NCI-H2196 treated with DMSO at 0.1 percent for 48 hours (cell line): Measurements from ENCODE around the gene LINGO4.
A peak's percentile ranks its signal among the peaks of the same experiment; 100 is the strongest.
"Not testable (repeated sequence)": the region's sequence is repeated elsewhere in the genome, so short reads cannot be mapped to it uniquely, and the experiment has no call there.

Source experiments
- DNase-seq: peaks from one replicate; lab custom pipeline; 2025; ENCODE audit not compliant: unreplicated experiment; lab: John Stamatoyannopoulos, UW

Gene LINGO4

GRCh38 chr1:151782741-151783140 is 22.5 kb downstream of the LINGO4 start:
- no peak for DNase-seq

- not testable (repeated sequence) for DNase-seq
Measured at GRCh38 chr1:151782026-151782425, 23.2 kb downstream of the LINGO4 start.

- DNase-seq, result not testable (repeated sequence)
Measured at GRCh38 chr1:151780736-151781135, 24.5 kb downstream of the LINGO4 start.

- DNase-seq, result no peak
Measured at GRCh38 chr1:151779852-151780251, 25.4 kb downstream of the LINGO4 start.

- no peak for DNase-seq
Measured at GRCh38 chr1:151777317-151777716, 27.9 kb downstream of the LINGO4 start.

- no peak for DNase-seq
Measured at GRCh38 chr1:151776665-151777062, 28.6 kb downstream of the LINGO4 start.

- DNase-seq, result no peak
Measured at GRCh38 chr1:151775894-151776664, 29.1 kb downstream of the LINGO4 start.

GRCh38 chr1:151774256-151774922 is 30.8 kb downstream of the LINGO4 start:
- DNase-seq, result no peak

GRCh38 chr1:151773702-151774101 is 31.5 kb downstream of the LINGO4 start:
- DNase-seq, result no peak

GRCh38 chr1:151769270-151769669 is 35.9 kb downstream of the LINGO4 start:
- not testable (repeated sequence) for DNase-seq

GRCh38 chr1:151768351-151769066 is 36.7 kb downstream of the LINGO4 start:
- not testable (repeated sequence) for DNase-seq

GRCh38 chr1:151763990-151764389 is 41.2 kb downstream of the LINGO4 start:
- DNase-seq, result no peak

- DNase-seq, result peak; percentile 65
Measured at GRCh38 chr1:151762941-151763921, 42.0 kb downstream of the LINGO4 start, which contains the start of gene MRPL9. TSS of gene MRPL9 (minus strand) at chr1:151763496. CDS start at chr1:151763479, 17 bp downstream.

GRCh38 chr1:151760597-151761385 is 44.4 kb downstream of the LINGO4 start:
- no peak for DNase-seq

- DNase-seq, result no peak
Measured at GRCh38 chr1:151759241-151759640, 46.0 kb downstream of the LINGO4 start.

- no peak for DNase-seq
Measured at GRCh38 chr1:151756291-151756690, 48.9 kb downstream of the LINGO4 start.
